NCI-H345 (cell line): ENCODE data around the gene DNAJC24.
A peak's percentile ranks its signal among the peaks of the same experiment; 100 is the strongest.
"Not testable (repeated sequence)": the region's sequence is repeated elsewhere in the genome, so short reads cannot be mapped to it uniquely, and the experiment has no call there.

Source experiments
- DNase-seq: peaks from one replicate; lab custom pipeline; 2025; lab: John Stamatoyannopoulos, UW

DNAJC24 gene, protein sequence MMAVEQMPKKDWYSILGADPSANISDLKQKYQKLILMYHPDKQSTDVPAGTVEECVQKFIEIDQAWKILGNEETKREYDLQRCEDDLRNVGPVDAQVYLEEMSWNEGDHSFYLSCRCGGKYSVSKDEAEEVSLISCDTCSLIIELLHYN

DNA sequence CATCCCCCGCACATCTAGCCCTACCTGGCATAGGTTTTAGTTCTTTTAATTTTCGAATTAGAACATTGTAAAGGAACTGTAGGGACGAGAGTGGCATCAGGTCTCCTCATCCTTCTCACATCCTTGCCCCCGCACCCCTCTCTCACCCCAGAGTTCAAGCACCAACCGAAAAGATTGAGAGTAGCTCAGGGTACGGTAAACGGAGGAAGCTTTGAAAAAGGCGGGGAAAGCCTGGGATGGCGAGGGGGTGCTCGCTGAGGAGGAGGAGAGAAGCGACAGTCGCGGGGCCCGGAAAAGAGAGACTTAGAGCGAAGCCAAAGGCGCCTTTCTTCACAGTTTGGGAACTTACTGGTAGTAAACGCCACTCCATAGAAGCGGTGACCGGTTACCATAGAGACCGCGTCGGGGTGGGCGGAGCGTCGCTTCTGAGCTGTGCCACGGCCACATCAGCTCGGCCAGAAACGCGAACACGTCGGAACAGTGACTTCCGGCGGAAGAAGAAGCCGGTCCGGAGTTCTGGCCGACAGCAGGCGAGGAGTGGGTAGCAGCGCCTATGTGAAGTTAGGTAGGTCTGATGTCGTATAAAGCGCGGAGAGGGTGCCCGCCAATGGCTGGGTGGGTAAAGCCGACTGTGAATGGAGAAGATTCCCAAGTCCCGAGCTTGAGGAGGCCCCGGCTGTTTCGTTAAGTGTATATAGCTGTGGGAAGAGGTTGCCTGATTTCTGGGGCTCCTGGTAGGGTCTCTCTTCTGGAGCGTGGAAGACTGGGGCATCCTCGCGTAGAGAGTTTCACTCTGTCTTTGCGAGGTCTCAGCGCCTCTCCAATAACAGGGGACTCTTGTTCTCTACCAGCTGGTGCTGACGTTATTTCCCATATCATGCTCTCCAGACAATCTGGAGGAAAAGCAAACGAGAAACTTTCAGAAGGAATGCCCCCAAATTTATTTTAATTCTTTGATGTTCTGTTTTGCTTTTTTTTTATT, at the start of gene DNAJC24, which contains the start of gene DCDC1:
TSS of gene DNAJC24 (plus strand) at position 513 of the 982 bp plus-strand sequence. CDS start 889 bp downstream, outside the sequence.
TSS of gene DCDC1 (minus strand) at position 392 of the 982 bp plus-strand sequence. CDS start 41,459 bp downstream, outside the sequence.
- peak; percentile 98 for DNase-seq

DNA sequence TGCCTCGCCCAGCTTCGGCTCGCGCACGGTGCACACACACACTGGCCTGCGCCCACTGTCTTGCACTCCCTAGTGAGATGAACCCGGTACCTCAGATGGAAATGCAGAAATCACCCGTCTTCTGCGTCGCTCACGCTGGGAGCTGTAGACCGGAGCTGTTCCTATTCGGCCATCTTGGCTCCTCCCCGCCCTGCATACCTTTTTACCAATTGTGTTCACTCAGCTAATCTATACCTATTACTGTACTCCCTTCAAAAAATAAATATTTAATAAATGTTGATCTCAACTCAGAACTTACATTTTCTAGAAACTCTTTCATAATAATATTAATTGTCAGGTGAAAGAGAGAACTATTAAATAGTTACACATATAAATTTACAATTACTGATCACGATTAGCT, 48.2 kb upstream of the DNAJC24 start:
- not testable (repeated sequence) for DNase-seq

DNA sequence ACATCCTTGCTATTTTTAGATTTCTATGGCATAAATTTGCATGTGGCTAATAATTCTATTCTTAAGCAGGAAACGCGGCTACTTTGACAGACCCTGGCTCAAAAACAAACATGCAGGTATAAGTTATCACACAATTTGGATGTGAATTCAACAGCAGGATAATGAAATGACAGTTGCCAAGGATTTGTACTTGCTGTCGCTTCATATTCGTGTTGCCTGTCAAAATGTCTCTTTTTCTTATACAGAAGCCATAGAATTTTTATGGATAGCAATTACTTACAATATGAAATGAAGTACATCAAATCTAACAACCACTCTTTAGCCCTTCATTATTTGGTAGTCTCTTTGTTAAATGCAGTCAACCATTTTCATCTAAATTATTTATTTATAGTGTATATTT, 46.5 kb upstream of the DNAJC24 start:
- DNase-seq, result no peak

DNA sequence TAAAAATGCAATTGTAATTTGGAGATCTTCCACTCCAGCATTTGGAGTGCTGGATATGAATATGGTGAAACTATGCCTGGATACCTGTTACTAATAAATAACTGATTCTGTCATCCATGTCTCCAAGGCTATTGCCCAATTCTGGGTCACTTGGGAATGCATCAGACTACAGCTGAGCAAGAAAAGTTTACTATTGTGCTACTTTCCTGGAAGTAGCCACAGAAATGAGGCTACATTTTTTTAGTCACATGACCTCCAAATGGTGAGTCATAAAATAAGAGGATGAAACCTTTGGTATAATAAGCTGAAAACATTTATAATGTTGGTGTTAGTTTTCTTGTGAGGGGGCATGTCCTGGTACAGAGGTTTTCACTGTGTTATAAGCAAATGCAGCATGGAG, 44.5 kb upstream of the DNAJC24 start:
- no peak for DNase-seq

DNA sequence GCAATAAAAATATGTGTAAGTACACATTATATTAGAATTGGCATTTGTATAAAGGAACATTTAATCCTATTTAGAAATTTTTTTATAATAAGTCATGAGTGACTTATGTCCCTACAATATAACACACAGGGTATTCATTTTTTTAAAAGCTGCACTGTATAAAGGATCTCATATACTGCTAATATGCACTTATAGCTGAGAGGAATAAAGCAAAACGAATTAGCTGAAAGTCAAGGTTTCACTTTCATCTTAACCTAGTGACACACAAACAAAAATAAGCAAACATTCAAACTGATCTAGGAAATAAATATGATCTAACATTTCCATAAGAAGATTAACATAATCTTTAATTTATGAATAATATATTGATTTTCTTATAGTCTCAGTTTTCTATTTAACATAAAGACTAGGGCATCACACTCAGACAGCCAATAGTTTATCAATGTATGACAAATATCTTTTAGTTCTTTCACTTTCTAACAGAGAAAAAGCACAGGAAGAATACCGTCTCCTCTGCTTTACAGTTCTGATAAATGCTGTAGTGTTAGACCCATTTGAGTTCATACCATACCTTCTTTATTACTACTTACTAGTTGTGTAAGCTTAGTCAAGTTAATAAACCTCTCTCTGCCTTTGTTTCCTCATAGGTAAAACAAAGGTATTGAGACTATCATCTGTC, 43.1 kb upstream of the DNAJC24 start:
- DNase-seq, result no peak

DNA sequence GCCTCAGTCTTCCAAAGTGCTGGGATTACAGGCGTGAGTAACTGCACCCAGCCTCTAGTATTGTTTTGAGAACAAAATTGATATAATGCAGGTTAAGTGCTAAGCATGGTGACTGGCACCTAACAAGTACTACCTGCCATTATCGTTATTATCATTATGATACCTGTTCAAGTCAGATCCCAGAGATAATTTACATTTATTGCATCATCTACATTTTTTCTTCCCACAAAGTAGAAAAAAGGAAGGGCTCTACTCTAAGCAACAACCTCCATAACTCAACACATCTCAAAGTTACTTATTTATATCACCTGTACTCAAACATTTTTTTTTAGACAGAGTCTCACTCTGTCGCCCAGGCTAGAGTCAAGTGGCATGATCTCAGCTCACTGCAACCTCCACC, 42.2 kb upstream of the DNAJC24 start:
- no peak for DNase-seq

DNA sequence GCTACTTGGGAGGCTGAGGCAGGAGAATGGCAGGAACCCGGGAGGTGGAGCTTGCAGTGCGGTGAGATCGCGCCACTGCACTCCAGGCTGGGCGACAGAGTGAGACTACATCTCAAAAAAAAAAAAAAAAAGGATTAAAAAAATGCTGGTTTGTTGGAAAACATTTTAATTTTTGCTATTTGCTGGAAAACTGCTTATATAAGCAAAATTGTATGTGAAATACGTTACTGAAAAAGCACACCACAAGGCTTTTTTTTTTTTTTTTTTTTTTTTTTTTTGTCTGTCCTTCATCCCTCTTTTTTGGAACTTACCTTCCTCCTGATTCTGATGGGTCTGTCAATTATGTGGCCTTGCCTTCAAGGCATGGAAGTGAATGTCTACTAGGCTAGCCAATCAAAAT, 41.0 kb upstream of the DNAJC24 start:
- DNase-seq, result no peak

DNA sequence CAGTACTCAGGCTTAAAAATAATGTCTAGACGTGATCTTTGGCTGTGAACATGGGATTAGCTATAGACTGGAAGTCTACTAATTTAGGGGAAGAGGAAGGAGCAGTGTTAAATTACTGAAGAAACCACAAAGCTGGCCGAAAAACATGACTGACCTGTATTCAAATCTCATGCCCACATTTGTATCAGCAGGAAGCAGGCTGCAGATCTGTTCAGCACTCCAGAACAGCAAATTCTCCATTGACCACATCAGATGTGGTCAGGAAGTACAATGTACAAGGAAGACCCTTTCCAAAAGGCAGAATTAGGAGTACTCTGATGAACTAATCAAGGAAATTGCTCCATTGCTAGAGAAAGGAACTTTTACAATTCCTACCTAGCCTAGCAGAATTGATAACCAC, 31.9 kb upstream of the DNAJC24 start:
- DNase-seq, result no peak

DNA sequence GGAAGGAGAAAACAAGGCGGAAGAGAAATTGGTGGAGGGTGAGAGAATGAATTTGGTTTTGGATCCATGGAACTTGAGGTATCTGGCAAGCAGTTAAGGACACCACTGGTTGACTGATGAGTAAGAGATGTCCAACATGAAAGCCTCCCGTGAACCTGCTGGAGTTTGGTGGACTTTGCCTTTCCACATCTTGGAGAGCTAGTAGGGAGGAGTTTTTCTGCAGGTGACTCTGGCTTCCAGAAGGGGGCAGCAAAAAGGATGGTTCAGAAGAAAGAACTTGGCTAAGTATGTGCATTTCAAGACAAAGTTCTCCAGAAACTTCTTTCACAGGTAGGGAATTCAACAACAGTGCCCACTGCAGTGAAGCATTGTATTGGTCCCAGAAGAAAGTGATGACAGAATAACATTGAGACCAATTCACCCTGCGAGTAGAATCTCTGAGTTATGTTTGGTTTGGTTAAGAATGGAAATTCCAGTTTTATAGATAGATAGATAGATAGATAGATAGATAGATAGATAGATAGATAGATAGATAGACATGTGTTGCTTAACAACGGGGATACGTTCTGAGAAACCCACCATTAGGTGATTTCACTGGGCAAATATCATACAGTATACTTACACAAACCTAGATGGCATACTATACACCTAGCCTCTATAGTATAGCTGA, 28.6 kb upstream of the DNAJC24 start:
- DNase-seq, result no peak

DNA sequence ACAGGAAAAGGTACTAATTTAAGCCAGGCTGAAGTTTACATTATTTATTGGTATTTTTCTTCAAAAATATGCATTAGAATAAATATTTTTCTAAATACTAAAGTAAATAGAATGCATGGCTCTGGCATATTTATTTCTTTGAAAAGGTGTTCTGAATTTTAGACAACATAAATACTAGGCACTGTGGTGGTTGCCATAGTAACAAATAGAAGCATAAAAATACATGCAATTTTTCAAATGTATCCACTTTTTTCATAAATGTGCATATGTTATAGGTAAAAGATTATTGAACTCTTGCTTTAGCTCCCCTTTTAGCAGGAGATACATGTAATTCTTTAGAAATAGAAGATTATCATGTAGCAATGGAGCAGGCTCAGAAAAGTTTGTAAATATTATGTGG, 18.5 kb upstream of the DNAJC24 start:
- no peak for DNase-seq

DNA sequence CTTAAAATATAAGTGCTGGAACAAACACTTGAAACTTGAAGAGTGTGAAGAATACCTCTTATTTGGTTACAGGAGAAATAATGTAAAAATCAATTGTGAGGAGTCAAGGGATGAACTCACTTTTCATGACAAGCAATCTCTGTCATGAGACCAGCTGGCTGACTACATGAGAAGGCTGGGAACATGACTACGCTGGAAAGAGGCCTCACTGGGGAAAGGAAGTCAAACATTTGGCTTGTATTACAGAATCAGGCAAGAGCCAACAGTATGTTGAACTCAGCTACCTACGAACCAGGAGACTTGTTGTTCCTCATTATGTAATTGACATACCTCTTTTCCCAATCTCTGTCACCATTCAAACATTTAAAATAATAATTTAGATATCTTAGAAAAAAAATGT, 14.5 kb upstream of the DNAJC24 start:
- peak; percentile 90 for DNase-seq

DNA sequence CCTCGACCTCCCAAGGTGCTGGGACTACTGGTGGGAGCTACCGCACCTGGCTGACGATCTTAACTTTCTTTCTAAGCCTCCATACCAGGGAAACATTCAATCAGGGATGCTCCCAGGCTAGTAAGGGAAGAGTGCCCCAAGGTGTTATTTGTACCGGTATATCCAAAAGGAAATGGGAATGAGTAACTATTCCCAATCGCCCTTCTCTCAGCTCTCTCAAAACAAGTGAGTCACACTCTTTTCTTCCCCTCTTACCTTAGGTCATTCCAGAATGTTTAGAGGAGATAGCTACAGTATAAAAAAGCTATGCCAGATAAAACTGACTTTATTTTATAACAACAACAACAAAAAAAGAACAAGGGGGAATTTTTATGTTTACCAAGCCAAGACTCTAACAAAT, 13.8 kb upstream of the DNAJC24 start:
- DNase-seq, result no peak

DNA sequence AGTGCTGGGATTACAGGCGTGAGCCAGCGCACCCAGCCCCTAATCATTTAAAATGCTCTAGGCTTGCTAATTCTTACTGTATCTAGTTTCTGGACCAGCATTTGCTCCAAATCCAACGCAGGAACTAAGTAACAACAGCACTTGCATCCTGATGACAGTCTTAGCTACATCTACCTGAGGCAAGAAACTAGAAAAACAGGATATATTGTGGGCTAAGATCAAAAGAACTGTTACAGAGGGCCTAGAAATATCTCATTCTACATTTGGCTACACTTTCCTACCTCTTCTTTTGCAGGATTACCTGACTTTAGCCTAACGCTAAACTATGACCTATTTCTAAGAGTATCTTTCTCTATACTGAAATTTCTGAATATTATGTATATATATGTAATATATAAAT, 7.9 kb upstream of the DNAJC24 start:
- no peak for DNase-seq

DNA sequence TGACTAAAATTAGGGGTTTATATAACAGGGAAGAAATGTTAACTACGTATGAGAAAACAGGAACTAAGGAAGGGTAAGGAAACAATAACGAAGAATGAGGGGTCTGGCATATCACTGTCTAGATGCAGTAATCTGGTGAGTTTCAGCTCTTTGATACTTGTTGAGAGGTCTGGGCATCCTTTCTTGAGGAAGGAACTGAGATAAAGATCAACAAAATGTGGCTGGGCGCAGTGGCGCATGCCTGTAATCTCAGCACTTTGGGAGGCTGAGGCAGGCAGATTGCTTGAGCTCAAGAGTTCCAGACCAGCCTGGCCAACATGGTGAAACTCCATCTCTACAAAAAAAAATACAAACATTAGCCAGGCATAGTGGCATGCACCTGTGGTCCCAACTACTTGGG, 2.9 kb upstream of the DNAJC24 start:
- DNase-seq, result no peak

DNA sequence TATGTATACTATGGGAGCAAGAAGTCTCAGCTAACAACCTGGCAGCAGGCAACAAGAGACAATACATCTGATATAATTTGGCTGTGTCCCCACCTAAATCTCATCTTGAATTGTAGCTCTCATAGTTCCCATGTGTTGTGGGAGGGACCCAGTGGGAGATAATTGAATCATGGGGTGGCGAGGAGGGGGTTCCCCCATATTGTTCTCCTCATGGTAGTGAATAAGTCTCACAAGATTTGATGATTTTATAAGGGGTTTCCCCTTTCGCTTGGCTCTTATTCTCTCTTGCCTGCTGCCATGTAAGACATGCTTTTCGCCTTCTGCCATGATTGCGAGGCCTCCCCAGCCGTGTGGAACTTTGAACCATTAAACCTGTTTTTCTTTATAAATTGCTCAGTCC, 6.2 kb downstream of the DNAJC24 start:
- no peak for DNase-seq

DNA sequence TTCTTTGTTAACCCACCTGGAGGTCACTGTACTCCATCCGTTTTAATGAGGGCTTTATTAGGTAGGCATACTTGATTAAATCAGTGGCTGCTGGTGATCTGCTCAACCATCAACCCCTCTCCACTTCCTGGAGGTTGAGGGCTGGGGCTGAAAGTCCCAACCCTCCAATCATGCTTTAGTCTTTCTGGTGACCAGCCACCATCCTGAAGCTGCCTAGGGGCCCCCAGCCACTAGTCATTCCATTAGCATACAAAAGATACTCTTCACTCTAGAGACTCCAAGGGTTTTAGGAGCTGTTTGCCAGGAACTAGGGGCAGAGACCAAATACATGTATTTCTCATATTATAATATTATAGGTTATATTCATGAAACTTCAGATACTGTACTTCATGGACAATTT, 13.5 kb downstream of the DNAJC24 start:
- DNase-seq, result no peak

DNA sequence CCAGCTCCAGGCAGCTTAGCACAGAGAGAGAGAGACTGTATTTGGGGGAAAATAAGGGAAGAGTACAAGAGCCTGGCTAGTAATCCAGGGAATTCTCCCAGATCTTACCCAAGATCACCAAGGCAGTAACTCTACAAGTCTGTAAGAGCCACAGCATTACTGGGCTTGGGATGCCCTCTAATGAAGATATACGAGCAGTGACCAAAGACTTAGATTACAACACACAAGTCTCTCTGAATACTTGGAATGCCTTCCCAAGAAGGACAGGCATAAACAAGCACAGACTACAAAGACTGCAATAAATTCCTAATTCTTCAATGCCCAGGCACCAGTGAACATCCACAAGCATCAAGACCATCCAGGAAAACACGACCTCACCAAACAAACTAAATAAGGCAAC, 17.7 kb downstream of the DNAJC24 start:
- DNase-seq, result no peak

DNA sequence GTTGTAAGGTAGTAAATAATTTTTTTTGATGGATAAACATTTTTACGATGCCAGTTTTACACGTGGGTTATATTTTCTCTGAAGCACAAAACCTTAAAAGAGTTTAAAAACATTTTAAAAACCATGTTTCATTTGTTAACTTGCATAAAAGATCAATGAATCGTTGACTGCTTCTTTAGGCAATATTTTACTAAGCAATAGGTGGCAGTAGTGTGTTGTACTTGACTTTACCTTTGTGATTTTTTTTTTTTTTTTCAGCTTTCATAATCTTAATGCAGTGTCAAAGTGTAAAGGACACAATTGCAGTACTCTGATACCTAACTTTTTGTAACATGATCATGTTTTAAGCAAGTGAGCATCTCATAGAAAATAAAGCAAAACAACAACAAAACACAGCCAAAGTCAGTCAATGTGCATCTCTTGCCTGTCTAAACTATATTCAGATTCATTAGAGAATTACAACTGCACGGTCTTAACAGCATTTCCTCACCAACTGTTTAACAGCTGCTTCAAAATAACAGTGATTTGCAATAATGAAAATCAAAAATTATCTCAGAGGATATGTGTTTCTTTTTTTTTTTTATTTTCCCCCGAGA, 27.7 kb downstream of the DNAJC24 start:
- DNase-seq, result peak; percentile 14

DNA sequence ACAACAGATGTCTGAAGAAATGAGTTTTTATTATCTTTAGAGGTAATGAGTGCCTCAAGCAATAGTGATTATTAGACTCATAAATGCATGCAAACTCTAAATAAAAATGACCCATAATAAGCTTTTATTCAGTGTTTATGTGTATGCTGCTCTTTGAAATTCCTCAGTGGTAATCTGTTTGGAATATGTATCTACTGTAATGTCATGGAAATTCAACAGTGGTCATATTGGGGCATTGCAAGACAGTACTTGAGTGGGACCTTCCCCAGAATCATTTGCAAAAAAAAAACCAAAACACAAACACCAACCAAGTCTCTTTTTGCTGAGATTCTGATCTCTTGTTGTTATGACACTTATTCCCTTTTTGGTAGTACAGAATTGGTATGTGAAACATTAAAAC, 35.0 kb downstream of the DNAJC24 start:
- DNase-seq, result no peak

DNA sequence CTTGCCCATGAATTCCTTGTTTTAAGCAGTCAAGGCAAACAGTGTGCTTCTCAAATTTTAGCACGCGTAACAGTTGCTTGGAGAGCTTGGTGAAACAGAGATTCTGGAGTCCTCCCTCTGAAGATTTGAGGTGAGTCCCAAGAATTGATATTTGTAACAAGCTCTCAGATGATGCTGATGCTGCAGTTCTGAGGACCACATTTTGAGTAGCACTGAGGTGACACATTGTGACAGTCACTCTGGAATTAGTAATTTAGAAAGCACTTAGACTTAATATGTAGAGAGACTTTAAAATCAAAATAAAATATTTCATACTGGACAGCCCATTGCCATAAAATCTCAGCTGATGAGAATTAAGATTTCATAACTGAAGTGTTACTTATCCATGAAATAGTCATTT, 38.5 kb downstream of the DNAJC24 start:
- DNase-seq, result no peak

DNA sequence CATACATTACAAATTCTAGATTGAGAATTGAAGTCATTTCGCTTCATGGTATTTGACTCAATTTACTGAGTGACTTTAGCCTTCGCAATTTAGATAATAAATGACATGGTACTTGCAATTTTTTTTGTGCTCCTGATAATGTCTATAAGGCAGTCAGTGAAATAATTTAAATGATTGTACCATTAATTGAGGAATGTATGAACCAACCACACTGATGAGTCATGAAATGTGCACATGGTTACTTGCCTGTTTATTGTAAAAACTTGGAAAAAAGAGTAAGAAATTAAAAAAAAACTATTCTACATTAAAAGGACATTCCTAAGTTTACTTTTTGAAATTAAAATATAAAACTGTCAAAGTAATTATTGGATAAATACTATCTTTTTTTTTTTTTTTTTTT, 43.3 kb downstream of the DNAJC24 start:
- DNase-seq, result no peak

DNA sequence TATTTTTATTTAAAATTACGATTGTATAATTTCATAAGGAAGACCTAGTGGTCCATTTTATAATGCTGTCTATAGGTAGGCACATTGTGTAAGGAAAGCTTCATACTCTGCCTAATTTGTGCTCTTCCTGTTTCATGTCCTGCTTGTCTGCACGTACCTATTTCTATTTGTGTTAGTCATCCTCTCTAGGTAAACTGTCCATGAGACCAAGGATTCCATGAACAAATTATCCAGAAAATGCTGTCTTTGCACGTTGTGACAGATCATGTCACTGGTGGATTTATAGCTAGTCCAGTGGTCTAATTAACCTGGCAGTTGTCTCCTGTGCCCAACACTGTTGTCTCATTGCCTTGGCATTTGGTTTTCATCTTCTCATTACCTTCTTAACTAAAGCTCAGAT, 44.7 kb downstream of the DNAJC24 start:
- no peak for DNase-seq
